ENCODE data around the gene WDR38.

DNA sequence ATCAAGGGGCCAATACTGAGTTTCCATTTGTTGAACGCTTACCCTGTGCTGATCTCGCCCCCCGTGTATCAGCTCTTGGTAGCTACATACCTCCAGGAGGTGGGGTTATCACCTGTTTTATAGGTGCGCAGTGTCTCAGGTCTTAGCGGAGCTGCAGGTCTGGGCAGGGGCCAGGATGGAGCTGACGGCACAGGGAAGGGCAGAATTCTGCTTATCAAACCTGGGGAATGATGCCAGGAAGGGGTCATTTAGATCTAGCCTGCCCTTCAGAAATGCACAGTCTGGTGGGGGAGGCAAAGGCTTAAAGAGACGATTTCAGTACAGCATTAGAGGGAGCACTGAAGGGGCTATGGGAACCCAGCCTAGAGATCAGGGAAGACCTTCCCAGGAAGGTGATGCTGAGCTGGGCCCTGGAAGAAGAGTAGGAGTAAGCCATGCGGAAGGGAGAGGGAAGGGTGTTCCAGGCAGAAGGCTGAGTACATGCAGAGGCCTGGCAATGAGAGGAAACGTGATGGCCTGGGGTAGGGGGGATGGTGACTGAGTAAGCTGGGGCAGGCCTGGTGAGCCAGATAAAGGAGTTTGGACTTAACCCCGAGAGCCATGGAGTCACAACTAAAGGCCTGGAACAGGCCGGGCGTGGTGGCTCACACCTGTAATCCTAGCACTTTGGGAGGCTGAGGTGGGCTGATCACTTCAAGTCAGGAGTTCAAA is 44.9 kb upstream of the WDR38 start:
- TF ChIP-seq EZH2phosphoT487 (IDR thresholded peaks at IDR 0.05), result no peak
- no peak for TF ChIP-seq EZH2 (IDR thresholded peaks at IDR 0.05)
